PC-3 (cell line): ENCODE data around the gene PLXNA4. TPM values are rescaled to one million over a fixed set of nuclear protein-coding genes. Genes with fewer than 3 reads are reported as not detected.

Experiments used
- ATAC-seq: fragments of 200-7000 bp; cut with Tn5 transposase; 2 replicates; pipeline ENCODE4 v1.9.1; 2020; ENCODE audit warnings: mild to moderate bottlenecking, moderate library complexity
- BruUV-seq: library from RNA; stranded (reverse); fragments of 400-500 nt; replicated peaks from 2 replicates; lab custom pipeline; 2021; lab: Mats Ljungman, UMichigan
- CTCF ChIA-PET: fragments of 300-600 bp; sonication (Branson Sonifier 250); formaldehyde crosslinking; loops from one replicate; lab custom pipeline; 2022; ENCODE audit warnings: antibody characterized with exemption; lab: Charles Lee
- POLR2A ChIA-PET: fragments of 300-600 bp; sonication (Branson Sonifier 250); formaldehyde crosslinking; loops from one replicate; lab custom pipeline; 2022; ENCODE audit warnings: antibody characterized with exemption; ENCODE audit not compliant: unreplicated experiment; lab: Charles Lee
- DNase-seq: peaks from one replicate; pipeline ENCODE4 v3.0.0-alpha.2; 2015
- H2AFZ ChIP-seq: fragments of 300-600 bp; sonication (generic); 2 replicates; pipeline ENCODE4 v1.6.0; 2016; ENCODE audit warnings: antibody characterized with exemption, low read length
- H3F3A ChIP-seq: fragments of 300-600 bp; sonication (generic); one replicate; pipeline ENCODE4 v1.6.0; 2017; ENCODE audit warnings: antibody characterized with exemption, low read length, control low read depth, mild to moderate bottlenecking; ENCODE audit not compliant: unreplicated experiment
- H3K27ac ChIP-seq: fragments of 300-600 bp; sonication (generic); 2 replicates; pipeline ENCODE4 v1.5.1; 2016; ENCODE audit warnings: mild to moderate bottlenecking, low read length
- H3K27me3 ChIP-seq: fragments of 300-600 bp; sonication (generic); 2 replicates; pipeline ENCODE4 v1.6.1; 2016; ENCODE audit warnings: low read length, mixed read lengths
- H3K36me3 ChIP-seq: fragments of 300-600 bp; sonication (generic); 2 replicates; pipeline ENCODE4 v1.6.1; 2016; ENCODE audit warnings: low read depth, mixed run types, low read length, mixed read lengths
- H3K4me1 ChIP-seq: fragments of 300-600 bp; sonication (generic); 2 replicates; pipeline ENCODE4 v1.5.1; 2016; ENCODE audit warnings: low read length; ENCODE audit not compliant: insufficient read depth
- H3K4me2 ChIP-seq: fragments of 300-600 bp; sonication (generic); 2 replicates; pipeline ENCODE4 v1.6.0; 2016; ENCODE audit warnings: low read length
- H3K4me3 ChIP-seq: fragments of 300-600 bp; sonication (generic); 2 replicates; pipeline ENCODE4 v1.5.1; 2016; ENCODE audit warnings: mild to moderate bottlenecking, low read length, mixed read lengths
- H3K79me2 ChIP-seq: fragments of 300-600 bp; sonication (generic); 2 replicates; pipeline ENCODE4 v1.6.1; 2017; ENCODE audit warnings: low read length, mixed read lengths
- H3K9ac ChIP-seq: fragments of 300-600 bp; sonication (generic); 2 replicates; pipeline ENCODE4 v1.6.0; 2016; ENCODE audit warnings: mild to moderate bottlenecking, low read length
- H3K9me2 ChIP-seq: fragments of 300-600 bp; sonication (generic); replicated peaks from 2 replicates; pipeline ENCODE4 v1.6.1; 2016; ENCODE audit warnings: mixed run types, low read length, mixed read lengths
- H3K9me3 ChIP-seq: fragments of 300-600 bp; sonication (generic); 2 replicates; pipeline ENCODE4 v1.6.1; 2016; ENCODE audit warnings: low read length, mixed read lengths
- H4K20me1 ChIP-seq: fragments of 300-600 bp; sonication (generic); 2 replicates; pipeline ENCODE4 v1.6.1; 2016; ENCODE audit warnings: low read length, mixed read lengths
- EZH2 ChIP-seq: fragments of 300-600 bp; sonication (generic); IDR thresholded peaks from one replicate; pipeline ENCODE4 v1.6.1; 2017; ENCODE audit warnings: antibody characterized with exemption, mild to moderate bottlenecking, low read length; ENCODE audit not compliant: unreplicated experiment
- EZH2phosphoT487 ChIP-seq: fragments of 300-600 bp; sonication (generic); IDR thresholded peaks from 2 replicates; pipeline ENCODE4 v1.6.1; 2018; ENCODE audit warnings: mild to moderate bottlenecking, antibody characterized with exemption, low read length, borderline replicate concordance
- intact Hi-C: fragments of 100-400 bp; cut with micrococcal nuclease; formaldehyde crosslinking; loops from 2 replicates; pipeline ENCODE4 v1.9.0; 2023
- total RNA-seq: library from RNA; depleted of rRNA; stranded (reverse); fragments of >200 nt; gene quantifications from 2 replicates; pipeline ENCODE4 v1.2.3, GENCODE V29; 2014
- TF ChIP-seq, protein P1 (sequence below): fragments of 300-600 bp; sonication (generic); conservative IDR thresholded peaks from 2 replicates; pipeline ENCODE4 v1.5.1; 2017; ENCODE audit warnings: antibody characterized with exemption, low read depth, mild to moderate bottlenecking, low read length

Gene PLXNA4
- total RNA-seq, 1 experiment from 2014 or later, result 1.2 TPM

DNA sequence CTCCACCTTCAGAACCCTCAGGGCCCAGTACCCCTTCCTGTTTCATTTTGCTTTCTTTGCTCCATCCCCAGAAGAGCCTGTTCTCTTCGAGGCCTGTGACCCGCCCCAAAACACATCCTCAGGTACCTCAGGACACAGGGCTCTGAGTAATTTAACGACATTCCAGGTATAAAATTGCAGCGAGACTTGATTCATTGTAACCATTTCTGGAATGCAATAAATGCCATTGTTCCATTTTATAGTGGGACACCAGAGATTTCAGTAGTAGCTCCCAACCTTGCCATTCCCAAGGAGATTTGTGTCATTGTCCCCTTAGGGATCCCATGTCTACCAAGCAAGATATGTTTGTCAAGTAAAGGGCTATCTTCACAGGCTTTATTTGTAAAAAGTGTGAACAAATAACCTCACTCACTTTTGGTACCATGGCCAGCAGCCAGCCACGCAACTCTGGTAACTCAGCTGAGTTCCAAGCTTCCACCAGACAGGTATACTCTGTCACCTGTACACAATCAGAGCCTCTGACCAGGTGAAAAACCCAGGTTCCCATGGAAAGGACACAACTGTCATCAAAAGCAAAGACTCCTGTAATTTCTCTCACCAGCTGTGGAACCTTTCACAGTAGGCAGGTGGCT lies 441.3 kb downstream of the PLXNA4 start:
- no peaks in the 10 kb centered on the region for H3K9me3 ChIP-seq
- POLR2A ChIA-PET, result interaction anchor here (0.6 kb wide), 1 partner anchor 10 kb away, joined by 4 read pairs; no protein-coding TSS in a partner anchor
- TF ChIP-seq EZH2 (no peak), EZH2phosphoT487 (no peak)
- TF ChIP-seq, protein P1, sequence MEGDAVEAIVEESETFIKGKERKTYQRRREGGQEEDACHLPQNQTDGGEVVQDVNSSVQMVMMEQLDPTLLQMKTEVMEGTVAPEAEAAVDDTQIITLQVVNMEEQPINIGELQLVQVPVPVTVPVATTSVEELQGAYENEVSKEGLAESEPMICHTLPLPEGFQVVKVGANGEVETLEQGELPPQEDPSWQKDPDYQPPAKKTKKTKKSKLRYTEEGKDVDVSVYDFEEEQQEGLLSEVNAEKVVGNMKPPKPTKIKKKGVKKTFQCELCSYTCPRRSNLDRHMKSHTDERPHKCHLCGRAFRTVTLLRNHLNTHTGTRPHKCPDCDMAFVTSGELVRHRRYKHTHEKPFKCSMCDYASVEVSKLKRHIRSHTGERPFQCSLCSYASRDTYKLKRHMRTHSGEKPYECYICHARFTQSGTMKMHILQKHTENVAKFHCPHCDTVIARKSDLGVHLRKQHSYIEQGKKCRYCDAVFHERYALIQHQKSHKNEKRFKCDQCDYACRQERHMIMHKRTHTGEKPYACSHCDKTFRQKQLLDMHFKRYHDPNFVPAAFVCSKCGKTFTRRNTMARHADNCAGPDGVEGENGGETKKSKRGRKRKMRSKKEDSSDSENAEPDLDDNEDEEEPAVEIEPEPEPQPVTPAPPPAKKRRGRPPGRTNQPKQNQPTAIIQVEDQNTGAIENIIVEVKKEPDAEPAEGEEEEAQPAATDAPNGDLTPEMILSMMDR, result no peak
- no TSS peak for BruUV-seq
- H3K4me1 ChIP-seq, result peaks cover 36% of the 10 kb centered on the region
- ATAC-seq (peak; percentile 59), DNase-seq (peak; percentile 63)
- H3F3A ChIP-seq, result no peaks in the 10 kb centered on the region
- no peaks in the 10 kb centered on the region for H4K20me1 ChIP-seq
- H3K9me2 ChIP-seq, result no peaks in the 10 kb centered on the region
- peak overlapping the region; percentile 17 for H3K4me2 ChIP-seq
- H3K79me2 ChIP-seq, result no peaks in the 10 kb centered on the region
- no peak overlapping the region for H3K4me3 ChIP-seq
- H3K27me3 ChIP-seq, result no peaks in the 10 kb centered on the region
- CTCF ChIA-PET, result no interaction called here
- H3K9ac ChIP-seq, result no peak overlapping the region
- intact Hi-C loops, result no loop called here
- H2AFZ ChIP-seq, result no peak overlapping the region
- no peak overlapping the region for H3K27ac ChIP-seq
- no peaks in the 10 kb centered on the region for H3K36me3 ChIP-seq

DNA sequence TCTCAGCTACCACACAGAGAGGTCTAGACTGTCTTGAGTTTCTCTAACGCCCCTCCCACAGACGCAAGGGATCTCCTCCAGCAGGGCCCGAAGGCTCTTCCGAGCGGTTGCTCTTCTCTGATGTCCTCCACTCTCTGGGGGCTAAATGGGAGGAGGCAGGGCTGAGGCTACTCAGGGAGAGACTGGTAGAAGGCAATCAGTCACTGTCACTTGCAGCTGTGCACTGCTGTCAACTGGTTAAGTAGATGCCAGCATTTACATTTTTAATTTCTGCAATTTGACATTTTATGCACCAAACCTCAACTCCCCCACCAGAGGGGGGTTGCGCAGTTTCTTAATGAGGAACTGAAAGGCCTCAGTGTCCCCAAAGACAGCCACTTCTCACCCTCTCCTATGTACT lies 442.8 kb downstream of the PLXNA4 start:
- Histone ChIP-seq H3F3A (no peaks in the 10 kb centered on the region), H3K9me2 (no peaks in the 10 kb centered on the region), H4K20me1 (no peaks in the 10 kb centered on the region), H2AFZ (no peak overlapping the region), H3K4me2 (no peak overlapping the region), H3K36me3 (no peaks in the 10 kb centered on the region), H3K9ac (no peak overlapping the region), H3K4me1 (peaks cover 30% of the 10 kb centered on the region), H3K4me3 (no peak overlapping the region), H3K9me3 (no peaks in the 10 kb centered on the region), H3K27ac (no peak overlapping the region), H3K27me3 (no peaks in the 10 kb centered on the region), H3K79me2 (no peaks in the 10 kb centered on the region)
- TF ChIP-seq EZH2, result no peak
- TF ChIP-seq, protein P1, result no peak
- TF ChIP-seq EZH2phosphoT487, result no peak
- ChIA-PET CTCF (no interaction called here), POLR2A (no interaction called here)
- no TSS peak for BruUV-seq
- ATAC-seq (no peak), DNase-seq (no peak)
- intact Hi-C loops, result no loop called here

DNA sequence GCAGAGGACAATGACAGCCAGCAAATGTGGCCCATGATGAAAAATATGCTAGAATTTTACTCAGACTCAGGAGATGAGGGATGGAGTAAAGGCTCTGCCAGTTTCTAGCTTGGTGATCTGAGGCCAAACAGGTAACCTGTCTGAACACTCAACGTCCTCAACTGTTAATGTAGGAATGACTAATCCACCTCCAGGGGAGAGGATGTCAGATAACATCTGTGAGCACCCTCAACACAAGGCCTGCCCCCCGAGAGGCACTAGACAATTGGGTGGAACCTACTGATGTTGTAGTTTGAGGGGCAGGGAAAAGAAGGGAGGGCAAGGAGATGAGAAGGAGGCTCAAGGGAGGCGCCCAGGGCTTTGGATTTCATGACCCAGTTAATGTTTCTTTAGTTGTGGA lies 445.1 kb downstream of the PLXNA4 start:
- TF ChIP-seq EZH2phosphoT487 (no peak), EZH2 (no peak)
- TF ChIP-seq, protein P1, result no peak
- POLR2A ChIA-PET, result no interaction called here
- Histone ChIP-seq H3K27me3 (no peaks in the 10 kb centered on the region), H3K36me3 (no peaks in the 10 kb centered on the region), H3K4me1 (peaks cover 29% of the 10 kb centered on the region), H3K9me3 (no peaks in the 10 kb centered on the region), H3K4me3 (no peak overlapping the region), H3K9me2 (no peaks in the 10 kb centered on the region), H3F3A (no peaks in the 10 kb centered on the region), H3K79me2 (no peaks in the 10 kb centered on the region), H3K9ac (no peak overlapping the region), H4K20me1 (no peaks in the 10 kb centered on the region), H3K4me2 (no peak overlapping the region), H2AFZ (no peak overlapping the region), H3K27ac (no peak overlapping the region)
- intact Hi-C loops, result no loop called here
- ATAC-seq, result no peak; the same call in 1 of the 2 replicates
- CTCF ChIA-PET, result no interaction called here
- no TSS peak for BruUV-seq
- peak; percentile 35 for DNase-seq
